Measurements from ENCODE around the gene RICTOR. TPM values are rescaled to one million over a fixed set of nuclear protein-coding genes. Genes with fewer than 3 reads are reported as not detected.

Gene RICTOR
- total and polyA plus RNA-seq, 7 donors = 2.5 to 50.1 (median 32.8) TPM

GRCh38 chr5:39080168-39080567 lies 6.0 kb upstream of the RICTOR start:
- WGBS, 2 donors = 57 to 71% methylated on average over 2 of the region's 2 CpGs
- Histone ChIP-seq H3K27me3 (no peaks in the 10 kb centered on the region), H3K27ac (no peak overlapping the region), H3K4me3 (no peak overlapping the region), H3K4me1 (peaks cover 0 to 25% (median 1%) of the 10 kb centered on the region in 4 donors), H3K9me3 (no peaks in the 10 kb centered on the region), H3K36me3 (no peaks in the 10 kb centered on the region)
- intact Hi-C loops (cut with DNase I) = loop anchor here (2.0 kb wide), 1 partner anchor 85 kb away; no protein-coding TSS in a partner anchor
- no peak for DNase-seq
- TF ChIP-seq POLR2AphosphoS5 (IDR thresholded peaks at IDR 0.05) (no peak), POLR2A (IDR thresholded peaks at IDR 0.05) (no peak), EP300 (IDR thresholded peaks at IDR 0.05) (no peak)

- Histone ChIP-seq H3K9me3 (no peaks in the 10 kb centered on the region), H3K27ac (no peak overlapping the region), H3K36me3 (no peaks in the 10 kb centered on the region), H3K4me1 (peaks cover 0 to 25% (median 1%) of the 10 kb centered on the region in 4 donors), H3K4me3 (no peak overlapping the region), H3K27me3 (no peaks in the 10 kb centered on the region)
- 77 to 84% methylated on average over 2 of the region's 2 CpGs for WGBS, 2 donors
- intact Hi-C loops (cut with DNase I) = loop anchor here (10.0 kb wide), 2 partner anchors 644 to 1234 kb away; partner anchors contain the start of gene GDNF
- TF ChIP-seq POLR2AphosphoS5 (IDR thresholded peaks at IDR 0.05) = no peak
- no peak for TF ChIP-seq CTCF (IDR thresholded peaks at IDR 0.05)
- no peak for TF ChIP-seq POLR2A (IDR thresholded peaks at IDR 0.05)
- no peak for TF ChIP-seq EP300 (IDR thresholded peaks at IDR 0.05)
- DNase-seq = no peak
These were observed 4.9 kb upstream of the RICTOR start for GRCh38 chr5:39079147-39079546.

GRCh38 chr5:39076757-39077728 lies 2.8 kb upstream of the RICTOR start:
- TF ChIP-seq CTCF (IDR thresholded peaks at IDR 0.05) (no peak), POLR2AphosphoS5 (IDR thresholded peaks at IDR 0.05) (peak in 1 of 4 donors; percentile 33), POLR2A (IDR thresholded peaks at IDR 0.05) (no peak)
- no peak for DNase-seq
- H3K4me1 ChIP-seq = peaks cover 0 to 35% (median 6%) of the 10 kb centered on the region in 4 donors
- H3K27ac ChIP-seq = peak overlapping the region; percentile 95 to 100 (median 98)
- intact Hi-C loops (cut with DNase I) = loop anchor here (10.0 kb wide), 2 partner anchors 642 to 1232 kb away; partner anchors contain the start of gene GDNF
- H3K27me3 ChIP-seq = no peaks in the 10 kb centered on the region
- no peaks in the 10 kb centered on the region for H3K36me3 ChIP-seq
- peak overlapping the region in 1 of 4 donors; percentile 9 for H3K4me3 ChIP-seq
- whole genome bisulfite sequencing, 2 donors = 43 to 60% methylated on average over 6 of the region's 6 CpGs
- H3K9me3 ChIP-seq = no peaks in the 10 kb centered on the region

- Histone ChIP-seq H3K9me3 (no peaks in the 10 kb centered on the region), H3K4me3 (peak overlapping the region in 1 of 4 donors; percentile 9), H3K27me3 (no peaks in the 10 kb centered on the region), H3K36me3 (no peaks in the 10 kb centered on the region), H3K27ac (peak overlapping the region; percentile 95 to 100 (median 98)), H3K4me1 (peaks cover 0 to 43% (median 13%) of the 10 kb centered on the region in 4 donors)
- TF ChIP-seq CTCF (IDR thresholded peaks at IDR 0.05) (no peak), POLR2AphosphoS5 (IDR thresholded peaks at IDR 0.05) (no peak), EP300 (IDR thresholded peaks at IDR 0.05) (no peak), POLR2A (IDR thresholded peaks at IDR 0.05) (no peak)
- no peak for DNase-seq
- 78 to 85% methylated on average over 6 of the region's 6 CpGs for WGBS, 2 donors
- intact Hi-C loops (cut with DNase I) = loop anchor here (10.0 kb wide), 2 partner anchors 641 to 1231 kb away; partner anchors contain the start of gene GDNF
These were observed 2.0 kb upstream of the RICTOR start for GRCh38 chr5:39076101-39076756.

DNA sequence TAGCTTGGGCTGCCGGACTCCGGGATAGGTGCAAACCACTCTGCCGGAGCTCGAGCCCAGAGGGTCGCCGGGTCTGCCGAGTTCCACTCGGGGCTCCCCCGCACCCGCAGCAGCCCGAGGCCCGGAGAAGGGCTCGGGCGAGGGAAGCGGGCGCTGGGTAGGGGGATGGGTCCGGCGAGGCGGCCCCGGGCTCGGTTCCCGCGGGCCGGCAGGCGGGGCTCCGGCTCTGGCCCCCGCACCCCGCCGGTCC lies 507 bp downstream of the RICTOR start:
- peak overlapping the region; percentile 84 to 97 (median 91) for H3K4me3 ChIP-seq
- peak overlapping the region; percentile 95 to 100 (median 98) for H3K27ac ChIP-seq
- WGBS, 2 donors = 0% methylated on average over 29 of the region's 29 CpGs
- TF ChIP-seq POLR2AphosphoS5 (IDR thresholded peaks at IDR 0.05) (no peak), POLR2A (IDR thresholded peaks at IDR 0.05) (no peak), CTCF (IDR thresholded peaks at IDR 0.05) (no peak), EP300 (IDR thresholded peaks at IDR 0.05) (no peak)
- no peaks in the 10 kb centered on the region for H3K9me3 ChIP-seq
- peaks cover 0 to 48% (median 18%) of the 10 kb centered on the region in 4 donors for H3K4me1 ChIP-seq
- peaks cover 0 to 5% (median 0%) of the 10 kb centered on the region in 4 donors for H3K36me3 ChIP-seq
- DNase-seq = peak; percentile 64
- intact Hi-C loops (cut with DNase I) = loop anchor here (2.0 to 10.0 kb wide), 4 partner anchors 227 to 1229 kb away; partner anchors contain the start of genes GDNF, LIFR and OSMR
- no peaks in the 10 kb centered on the region for H3K27me3 ChIP-seq
